GM18520 (cell line): ENCODE data around the gene SLC41A3.
"Not testable (repeated sequence)": the region's sequence is repeated elsewhere in the genome, so short reads cannot be mapped to it uniquely, and the experiment has no call there.

Experiments
- ATAC-seq: cut with Tn5 transposase; IDR thresholded peaks from one replicate; pipeline ENCODE4 v1.9.1; 2021; ENCODE audit not compliant: unreplicated experiment

The SLC41A3 gene

DNA sequence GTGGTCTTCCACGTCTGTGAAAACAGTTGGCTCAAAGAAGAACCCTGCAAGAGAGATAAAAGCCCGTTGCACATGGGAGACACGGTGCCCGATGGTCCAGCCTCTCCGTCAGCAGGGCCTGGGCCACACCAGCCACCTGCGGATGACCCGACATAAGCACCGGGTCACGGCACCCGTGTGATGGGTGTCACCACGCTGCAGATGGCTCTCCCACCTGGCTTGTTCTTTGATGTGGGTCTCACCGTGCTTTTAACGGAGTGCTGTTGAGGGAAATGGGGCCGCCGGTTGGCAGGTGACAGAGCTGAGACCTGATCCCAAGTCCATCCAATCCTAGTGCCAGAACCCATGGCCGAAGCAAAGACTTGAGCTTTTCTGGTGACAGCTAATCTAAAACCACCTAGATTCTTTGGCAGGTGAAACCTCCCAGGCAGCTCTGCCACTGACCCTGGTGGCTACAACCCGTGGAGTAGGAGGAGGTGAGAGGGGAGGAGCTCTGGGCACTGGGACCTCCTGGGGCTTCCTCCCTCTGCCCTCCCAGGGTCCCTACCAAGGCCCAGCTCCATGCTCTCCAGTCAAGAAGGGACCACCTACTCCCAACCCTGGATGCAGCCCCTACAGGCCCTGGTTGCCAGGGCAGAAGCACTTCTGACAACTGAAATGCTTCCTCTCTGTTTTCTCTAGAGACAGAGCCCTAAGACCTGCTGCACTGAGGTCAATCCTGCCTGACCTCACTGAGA lies 23.4 kb upstream of the SLC41A3 start:
- no peak for ATAC-seq

DNA sequence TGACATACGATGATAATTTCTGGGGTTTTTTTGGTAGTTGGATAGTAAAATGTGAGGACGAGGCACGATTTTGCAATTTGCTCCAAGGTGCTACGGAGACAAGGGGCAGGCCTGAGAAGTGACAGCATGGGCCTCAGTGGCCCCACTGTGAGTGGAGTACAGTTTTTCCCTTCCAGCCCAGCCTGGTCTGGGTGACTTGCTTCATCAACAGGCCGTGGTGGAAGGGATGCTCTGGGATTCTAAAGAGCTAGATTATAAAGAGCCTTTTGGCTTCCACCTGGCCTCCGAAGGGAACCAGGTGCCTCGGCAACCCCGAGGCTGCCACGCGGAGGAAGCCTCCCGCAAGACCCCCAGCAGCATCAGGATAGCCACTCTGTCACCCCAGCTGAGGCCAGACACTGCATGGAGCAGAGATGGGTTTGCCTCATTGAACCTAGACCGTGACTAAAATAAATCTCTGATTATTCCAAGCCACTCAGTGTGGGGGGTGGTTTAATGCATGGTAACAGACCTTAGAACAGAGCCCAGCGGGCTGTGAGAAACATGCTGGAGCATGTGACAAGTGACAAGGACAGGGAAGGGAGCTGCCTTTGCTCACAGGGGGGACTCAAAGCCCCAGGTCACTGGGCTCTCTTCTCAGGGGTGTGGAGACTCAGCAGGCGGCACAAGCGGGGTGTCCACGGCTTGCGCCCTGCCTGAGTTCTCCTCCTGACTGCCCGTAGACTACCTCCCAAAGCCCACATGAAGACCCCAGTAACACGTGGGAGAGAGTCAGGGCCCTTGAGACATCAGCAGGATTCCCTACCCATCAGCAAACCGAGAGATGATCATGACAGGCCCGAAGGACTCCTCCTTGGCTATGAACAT lies 22.6 kb upstream of the SLC41A3 start:
- ATAC-seq, result no peak

- no peak for ATAC-seq
Measured at GRCh38 chr3:126105691-126106187, 21.8 kb upstream of the SLC41A3 start.

- ATAC-seq, result no peak
Measured at GRCh38 chr3:126104742-126105605, 21.1 kb upstream of the SLC41A3 start.

GRCh38 chr3:126104028-126104635 lies 20.2 kb upstream of the SLC41A3 start:
- ATAC-seq, result no peak

- ATAC-seq, result no peak
Measured at GRCh38 chr3:126103121-126104027, 19.4 kb upstream of the SLC41A3 start.

DNA sequence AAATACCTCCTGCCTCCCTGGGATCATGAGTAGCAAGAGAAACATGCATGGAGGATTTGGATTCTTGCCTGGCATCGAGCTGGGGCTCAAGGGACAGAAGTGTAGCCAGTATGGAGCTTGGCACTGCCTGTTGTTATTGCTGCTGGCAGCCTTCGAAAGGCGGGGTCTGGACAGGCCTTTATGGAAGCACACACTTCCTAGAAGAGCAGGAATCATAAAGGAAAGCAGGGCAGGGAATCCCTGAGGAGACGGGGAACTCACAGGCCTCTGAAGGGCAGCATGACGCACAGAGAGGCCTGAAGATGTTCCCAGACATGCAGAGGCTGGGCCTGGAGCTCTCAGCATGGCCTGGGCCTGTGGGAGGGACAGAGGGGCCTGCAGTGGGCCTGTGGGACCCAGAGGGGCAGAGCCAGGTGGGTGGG lies 18.6 kb upstream of the SLC41A3 start:
- ATAC-seq, result no peak

DNA sequence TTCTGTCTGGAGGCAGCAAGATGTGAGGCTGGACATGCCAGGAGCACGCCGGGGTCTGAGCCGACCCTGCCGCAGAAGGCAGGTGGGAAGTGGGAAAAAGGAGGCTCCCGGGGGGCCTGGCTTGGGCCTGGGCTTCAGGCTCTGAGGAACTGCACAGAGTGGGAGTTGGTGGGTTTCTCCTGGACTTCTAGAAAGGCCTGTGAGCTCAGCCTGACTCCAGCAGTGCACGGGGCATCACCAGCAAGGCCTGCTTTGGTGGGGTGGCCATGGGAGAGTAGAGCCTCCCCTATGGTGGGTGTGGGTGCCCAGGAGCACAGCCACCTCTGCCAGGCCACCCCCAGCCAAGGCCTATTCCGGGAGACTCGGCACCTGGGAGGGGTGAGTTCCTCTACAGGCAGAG lies 18.1 kb upstream of the SLC41A3 start:
- ATAC-seq, result no peak

DNA sequence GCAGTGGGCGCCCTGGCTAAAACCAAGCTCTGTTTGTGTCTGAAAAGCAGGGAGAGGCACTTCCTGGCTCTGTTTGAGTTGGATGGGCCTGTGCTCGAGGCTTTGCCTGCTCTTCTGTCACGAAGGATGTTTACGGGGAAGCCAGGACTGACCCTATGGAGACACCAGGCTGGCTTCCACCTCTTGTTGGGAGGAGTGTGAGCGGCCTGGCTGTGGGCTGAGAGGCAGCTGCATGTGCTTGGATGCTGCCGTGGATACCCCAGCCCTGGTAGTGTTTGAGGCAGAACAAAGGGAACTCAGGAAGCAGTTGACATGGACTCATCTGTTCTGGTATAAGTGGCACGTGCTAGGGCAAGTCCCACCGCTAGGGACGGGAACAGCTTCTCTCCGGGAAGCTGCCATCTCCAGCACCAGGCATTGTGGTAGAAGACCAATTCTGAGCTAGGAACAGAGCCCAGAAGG lies 17.6 kb upstream of the SLC41A3 start:
- no peak for ATAC-seq

GRCh38 chr3:126100634-126101301 lies 16.8 kb upstream of the SLC41A3 start:
- no peak for ATAC-seq

- ATAC-seq, result no peak
Measured at GRCh38 chr3:126100269-126100633, 16.3 kb upstream of the SLC41A3 start.

DNA sequence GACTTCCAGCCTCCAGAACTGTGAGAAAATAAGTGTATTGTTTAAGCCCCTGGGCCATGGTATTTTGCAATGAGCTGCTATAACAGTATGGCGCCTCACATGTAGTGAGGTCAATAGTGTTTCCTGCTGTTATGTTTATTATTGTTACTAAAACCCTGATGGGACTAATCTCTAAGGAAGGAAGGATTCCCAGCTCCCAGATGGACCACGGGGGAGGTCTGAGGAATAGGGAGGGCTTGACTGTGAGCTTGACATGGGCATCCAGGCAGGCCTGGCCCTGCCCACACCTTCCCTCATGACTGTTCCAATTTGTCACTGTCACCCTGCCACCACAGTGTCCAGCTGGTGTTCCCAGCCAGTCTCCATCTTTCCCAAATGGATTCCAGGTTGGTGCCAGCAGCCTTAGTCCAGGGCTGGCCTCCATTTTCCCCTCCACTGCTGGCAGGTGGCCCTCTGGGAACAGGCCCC lies 14.5 kb upstream of the SLC41A3 start:
- ATAC-seq, result no peak

GRCh38 chr3:126097801-126098200 lies 13.9 kb upstream of the SLC41A3 start:
- no peak for ATAC-seq

- not testable (repeated sequence) for ATAC-seq
Measured at GRCh38 chr3:126096274-126096673, 12.3 kb upstream of the SLC41A3 start.

GRCh38 chr3:126092128-126092527 lies 8.2 kb upstream of the SLC41A3 start:
- not testable (repeated sequence) for ATAC-seq

DNA sequence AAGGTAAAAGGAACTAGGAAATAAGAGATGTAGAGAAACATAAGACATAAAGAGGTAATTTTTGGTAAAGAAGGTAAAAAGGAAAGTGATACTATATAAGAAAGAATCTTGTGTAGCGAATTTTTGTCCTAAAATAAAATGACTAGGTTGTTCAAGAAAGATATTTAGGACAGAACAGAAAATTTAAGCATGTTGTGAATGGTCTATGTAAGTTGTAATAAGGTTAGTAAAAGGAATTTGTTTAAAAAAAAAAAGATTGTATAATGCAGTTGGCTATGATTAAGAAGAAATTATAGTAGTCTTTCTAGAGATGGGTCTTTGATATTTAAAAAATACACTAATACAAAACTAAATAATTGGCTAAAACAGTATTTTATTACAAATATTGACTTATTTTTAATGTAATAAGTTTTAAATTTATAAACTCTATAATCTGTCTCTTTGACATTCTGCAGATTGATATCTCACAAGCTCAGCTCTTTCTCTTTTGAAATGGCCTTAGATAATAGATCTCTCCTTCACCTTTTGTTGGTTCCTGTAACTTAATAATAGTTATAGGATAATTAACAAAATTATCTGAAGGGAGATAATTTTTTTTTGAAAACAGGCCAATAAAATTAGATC lies 3.7 kb upstream of the SLC41A3 start:
- no peak for ATAC-seq

GRCh38 chr3:126085841-126086240 lies 1.9 kb upstream of the SLC41A3 start:
- no peak for ATAC-seq

GRCh38 chr3:126085276-126085675 lies 1.4 kb upstream of the SLC41A3 start:
- no peak for ATAC-seq
